ENCODE data around the gene WDR47.
"Not testable (repeated sequence)": the region's sequence is repeated elsewhere in the genome, so short reads cannot be mapped to it uniquely, and the experiment has no call there.

WDR47 gene

GRCh38 chr1:108962681-108963051, 79.2 kb downstream of the WDR47 start:
- no peak for DNase-seq (ENCODE audit: low spot score)

DNA sequence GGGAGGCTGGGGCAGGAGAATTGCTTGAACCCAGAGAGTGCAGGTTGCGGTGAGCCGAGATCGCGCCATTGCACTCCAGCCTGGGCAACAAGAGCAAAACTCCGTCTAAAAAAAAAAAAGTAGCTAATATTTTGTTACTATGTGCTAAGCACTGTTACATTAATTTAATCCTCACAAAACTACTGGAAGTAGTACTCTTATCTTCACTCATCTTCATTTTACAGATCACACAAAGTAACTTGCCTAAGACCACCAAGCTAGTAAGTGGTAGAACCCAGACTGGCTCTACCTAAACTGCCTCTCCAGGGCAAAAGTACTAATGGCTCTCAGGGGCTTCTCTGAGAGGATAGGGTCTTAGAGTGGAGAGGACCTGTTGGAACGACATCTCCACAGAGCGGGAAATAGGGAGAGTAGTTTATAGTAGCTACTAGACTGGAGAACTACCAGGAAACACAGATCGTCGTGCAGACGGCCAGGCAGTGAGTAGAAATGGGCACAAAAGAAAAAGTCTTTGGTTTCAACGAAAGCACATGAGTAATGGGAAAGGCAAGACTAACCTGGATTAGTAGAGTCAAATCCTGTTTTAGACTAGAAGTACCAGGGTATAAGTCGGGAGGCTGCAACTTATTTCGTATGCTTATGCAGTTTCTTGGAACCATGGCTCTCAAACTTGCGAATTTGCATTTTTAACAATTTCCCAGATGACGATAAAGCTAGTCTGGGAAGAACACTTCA, 80.0 kb downstream of the WDR47 start:
- no peak for DNase-seq (ENCODE audit: low spot score)

DNA sequence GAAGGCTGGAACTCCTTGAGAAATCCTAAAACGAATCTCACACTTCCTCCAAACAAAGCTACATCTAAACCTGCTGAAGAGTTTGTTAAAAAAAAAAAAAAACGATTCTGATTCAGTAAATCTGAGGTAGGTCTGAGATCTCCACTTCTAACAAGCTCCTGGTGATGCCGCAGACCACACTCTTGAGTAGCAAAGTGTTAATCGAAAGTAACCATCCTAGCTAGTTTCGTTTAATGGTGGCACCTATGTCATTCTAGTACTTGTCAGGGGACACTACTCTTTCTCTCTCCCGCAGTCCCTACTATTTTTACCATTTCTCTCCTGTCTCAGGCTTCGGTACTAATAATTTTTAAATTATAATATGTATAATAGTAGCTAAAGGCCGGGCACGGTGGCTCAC, 80.7 kb downstream of the WDR47 start:
- no peak for DNase-seq (ENCODE audit: low spot score)

DNA sequence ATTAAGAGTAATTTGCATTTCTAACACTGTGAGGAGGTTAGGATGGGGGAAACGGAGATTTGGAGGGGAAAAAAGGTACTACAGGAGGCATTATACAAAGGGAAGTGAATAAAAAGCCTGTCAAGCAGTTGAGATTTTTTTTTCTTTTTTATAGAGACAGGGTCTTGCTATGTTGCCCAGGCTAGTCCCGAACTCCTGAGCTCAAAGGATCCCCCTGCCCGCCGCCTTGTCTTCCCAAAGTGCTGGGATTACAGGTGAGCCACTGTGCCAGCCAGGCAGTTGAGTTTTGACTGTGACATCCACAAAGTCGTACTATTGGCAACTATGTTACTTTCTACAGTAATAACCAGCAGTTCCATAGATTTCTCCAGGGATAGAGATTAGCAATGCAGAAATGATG, 81.2 kb downstream of the WDR47 start:
- no peak for DNase-seq (ENCODE audit: low spot score)

- DNase-seq (ENCODE audit: low spot score): no peak
Measured at GRCh38 chr1:108957888-108958287, 84.0 kb downstream of the WDR47 start.

DNA sequence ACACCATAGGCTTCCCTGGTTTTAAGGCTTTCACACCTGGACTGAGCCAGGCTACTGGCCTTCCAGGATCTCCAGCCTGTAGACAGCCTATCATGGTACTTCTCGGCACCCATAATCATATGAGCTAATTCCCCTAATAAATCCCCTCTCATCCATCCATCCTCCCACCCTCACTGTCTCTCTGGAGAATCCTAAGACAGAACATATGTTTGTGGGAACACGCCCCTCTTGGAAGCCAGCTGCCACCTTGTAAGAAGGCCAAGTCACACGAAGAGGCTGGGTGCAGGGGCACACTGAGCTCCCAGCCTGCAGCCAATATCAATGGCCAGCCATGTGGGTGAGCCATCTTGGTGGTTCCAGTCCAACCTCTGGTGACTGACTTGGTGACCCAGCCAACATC, 86.0 kb downstream of the WDR47 start:
- DNase-seq (ENCODE audit: low spot score): no peak

DNA sequence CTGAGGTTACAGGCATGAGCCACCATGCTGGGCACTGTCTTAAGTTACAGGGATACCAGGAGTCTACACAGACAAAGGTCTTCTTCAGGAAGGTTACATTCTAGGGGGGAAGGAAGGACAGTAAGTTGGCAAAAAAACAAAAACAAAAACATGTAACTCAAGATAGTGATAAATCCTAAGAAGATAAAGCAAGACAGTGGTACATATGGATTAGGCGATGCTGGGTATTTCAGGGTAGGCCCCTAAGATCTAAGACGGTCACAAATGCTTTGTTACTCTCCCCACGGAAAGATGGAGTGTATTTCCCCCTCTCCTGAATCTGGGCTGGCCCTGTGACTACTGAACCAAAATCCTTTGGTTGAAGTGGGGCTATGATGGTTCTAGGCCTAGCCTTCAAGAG, 86.8 kb downstream of the WDR47 start:
- no peak for DNase-seq (ENCODE audit: low spot score)

GRCh38 chr1:108953452-108953851, 88.5 kb downstream of the WDR47 start:
- no peak for DNase-seq (ENCODE audit: low spot score)

DNA sequence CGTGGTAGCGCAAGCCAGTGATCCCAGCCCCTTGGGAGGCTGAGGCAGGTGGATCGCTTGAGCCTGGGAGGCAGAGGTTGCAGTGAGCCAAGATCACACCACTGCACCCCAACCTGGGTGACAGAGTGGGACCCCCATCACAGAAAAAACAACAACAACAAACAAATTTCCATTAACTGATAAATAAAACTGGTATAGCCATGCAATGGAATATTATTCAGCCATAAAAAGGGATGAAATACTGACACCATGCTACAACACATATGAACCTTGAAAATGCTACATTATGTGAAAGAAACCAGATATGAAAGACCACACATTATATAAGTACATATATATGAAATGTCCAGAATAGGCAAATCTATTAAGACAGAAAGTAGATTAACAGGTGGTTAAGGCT, 90.7 kb downstream of the WDR47 start:
- DNase-seq (ENCODE audit: low spot score): no peak

DNA sequence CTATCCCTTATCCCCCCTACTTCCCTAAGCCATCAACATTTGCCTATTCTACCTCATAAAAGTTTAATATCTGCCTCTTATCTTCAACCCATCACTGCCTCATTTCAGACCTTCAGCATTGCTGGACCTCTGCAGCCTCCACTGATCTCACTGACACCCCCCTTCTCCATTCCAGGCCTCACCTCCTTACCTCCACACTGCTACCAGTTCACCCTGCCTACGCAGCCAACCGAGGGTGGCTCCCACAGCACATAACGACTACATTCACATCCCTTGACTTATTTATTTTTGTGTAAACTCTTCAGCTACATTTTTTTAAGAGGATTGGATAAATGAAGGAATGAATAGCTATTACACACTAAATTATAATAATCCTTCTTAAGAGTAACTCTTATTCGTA, 92.9 kb downstream of the WDR47 start:
- no peak for DNase-seq (ENCODE audit: low spot score)

DNA sequence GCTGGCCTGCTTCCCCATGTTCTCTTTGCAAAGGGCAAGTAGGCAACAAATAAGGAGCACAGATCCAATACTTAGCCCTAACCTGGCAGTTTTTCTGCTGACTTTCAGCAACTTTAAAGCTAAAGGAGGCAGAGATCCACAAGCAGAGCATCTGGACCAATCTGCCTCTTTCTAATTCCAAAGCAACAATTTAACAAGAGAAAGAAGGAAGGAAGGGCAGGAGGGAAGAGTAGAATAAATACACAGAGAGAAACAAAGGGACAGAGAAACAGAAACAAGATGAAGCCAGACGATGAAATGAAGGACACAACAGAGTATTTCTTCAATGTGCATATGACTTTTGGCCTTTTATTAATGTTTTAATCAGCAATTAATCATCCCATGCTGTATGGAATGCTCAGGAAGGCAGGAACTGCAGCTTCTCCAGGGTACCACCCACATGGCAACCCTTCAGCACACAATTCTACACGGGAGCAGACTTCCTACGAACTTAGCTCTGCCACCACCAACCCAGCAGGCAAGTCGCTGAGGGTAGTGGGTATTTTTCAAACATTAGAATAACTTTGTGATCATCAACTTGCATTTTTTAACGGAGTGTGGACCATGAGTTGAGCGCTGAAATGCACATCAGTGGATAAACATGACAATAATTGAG, 93.9 kb downstream of the WDR47 start:
- DNase-seq (ENCODE audit: low spot score): peak; percentile 23

DNA sequence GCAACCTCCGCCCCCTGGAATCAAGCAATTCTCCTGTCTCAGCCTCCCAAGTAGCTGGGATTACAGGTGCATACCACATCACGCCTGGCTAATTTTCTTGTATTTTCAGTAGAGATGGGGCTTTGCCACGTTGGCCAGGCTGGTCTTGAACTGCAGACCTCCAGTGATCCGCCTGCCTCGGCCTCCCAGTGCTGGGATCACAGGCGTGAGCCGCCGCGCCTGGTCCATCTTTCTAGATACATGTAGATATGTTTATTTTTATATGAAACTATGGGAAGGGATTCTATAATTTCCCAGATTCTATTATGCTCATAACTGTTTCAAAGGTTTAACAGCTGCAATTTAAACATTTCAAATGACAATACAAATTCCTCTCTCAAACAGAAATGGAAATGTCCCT, 105.7 kb downstream of the WDR47 start:
- no peak for DNase-seq (ENCODE audit: low spot score)

- no peak for DNase-seq (ENCODE audit: low spot score)
Measured at GRCh38 chr1:108933944-108934343, 108.0 kb downstream of the WDR47 start.

DNA sequence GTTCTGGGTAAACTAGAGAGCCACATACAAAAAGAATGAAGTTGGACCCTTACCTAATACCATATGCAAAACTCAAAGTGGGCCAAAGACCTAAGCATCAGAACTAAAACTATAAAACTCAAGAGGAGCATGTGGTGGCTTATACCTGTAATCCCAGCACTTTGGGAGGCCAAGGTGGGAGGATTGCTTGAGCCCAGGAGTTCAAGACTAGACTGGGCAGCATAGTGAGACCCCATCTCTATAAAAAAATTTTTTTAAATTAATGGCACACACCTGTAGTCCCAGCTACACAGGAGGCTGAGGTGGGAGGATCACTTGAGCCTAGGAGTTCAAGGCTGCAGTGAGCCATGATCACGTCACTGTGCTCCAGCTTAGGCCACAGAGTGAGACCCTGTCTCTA, 114.3 kb downstream of the WDR47 start:
- DNase-seq (ENCODE audit: low spot score): not testable (repeated sequence)

GRCh38 chr1:108925920-108926319, 116.0 kb downstream of the WDR47 start:
- no peak for DNase-seq (ENCODE audit: low spot score)

All from iPS-NIHi11 (cell line).